Karpas-422 (cell line): Measurements from ENCODE around the gene NCAPD3. TPM values are rescaled to one million over a fixed set of nuclear protein-coding genes. Genes with fewer than 3 reads are reported as not detected.

Experiments
- DNase-seq: peaks from one replicate; pipeline ENCODE4 v3.0.0-alpha.2; 2015
- H2AFZ ChIP-seq: fragments of 200-600 bp; sonication (generic); 2 replicates; pipeline ENCODE4 v1.6.1; 2014; ENCODE audit warnings: antibody characterized with exemption, low read length, mixed read lengths
- H3K27ac ChIP-seq: fragments of 200-600 bp; sonication (generic); 2 replicates; pipeline ENCODE4 v1.5.1; 2014; ENCODE audit warnings: mild to moderate bottlenecking, low read length, moderate library complexity
- H3K27me3 ChIP-seq: fragments of 200-600 bp; sonication (generic); 2 replicates; pipeline ENCODE4 v1.6.1; 2014; ENCODE audit warnings: low read length, mixed read lengths
- H3K36me3 ChIP-seq: fragments of 200-600 bp; sonication (generic); 2 replicates; pipeline ENCODE4 v1.6.1; 2014; ENCODE audit warnings: low read length, mixed read lengths; ENCODE audit not compliant: insufficient read depth
- H3K4me1 ChIP-seq: fragments of 200-600 bp; sonication (generic); 2 replicates; pipeline ENCODE4 v1.6.1; 2014; ENCODE audit warnings: mild to moderate bottlenecking, low read length, mixed read lengths
- H3K4me2 ChIP-seq: fragments of 200-600 bp; sonication (generic); 2 replicates; pipeline ENCODE4 v1.6.1; 2014; ENCODE audit warnings: low read length, low read depth, mild to moderate bottlenecking; ENCODE audit not compliant: poor library complexity, severe bottlenecking
- H3K4me3 ChIP-seq: fragments of 200-600 bp; sonication (generic); 2 replicates; pipeline ENCODE4 v1.5.1; 2014; ENCODE audit warnings: mild to moderate bottlenecking, antibody characterized with exemption, low read length, mixed read lengths
- H3K79me2 ChIP-seq: fragments of 200-600 bp; sonication (generic); 2 replicates; pipeline ENCODE4 v1.6.1; 2014; ENCODE audit warnings: mild to moderate bottlenecking, low read length, mixed read lengths
- H3K9ac ChIP-seq: fragments of 200-600 bp; sonication (generic); 2 replicates; pipeline ENCODE4 v1.6.0; 2014; ENCODE audit warnings: low read length
- H3K9me2 ChIP-seq: fragments of 200-600 bp; sonication (generic), shearing (Covaris generic); replicated peaks from 2 replicates; pipeline ENCODE4 v1.6.0; 2014; ENCODE audit warnings: mild to moderate bottlenecking, low read length, moderate library complexity; ENCODE audit not compliant: insufficient read depth
- H3K9me3 ChIP-seq: fragments of 300-700, 200-600 bp; sonication (generic); 2 replicates; pipeline ENCODE4 v1.6.1; 2014; ENCODE audit warnings: low read length, mixed read lengths
- H4K20me1 ChIP-seq: fragments of 200-600 bp; sonication (generic); 2 replicates; pipeline ENCODE4 v1.6.1; 2014; ENCODE audit warnings: mild to moderate bottlenecking, antibody characterized with exemption, low read length, low read depth; ENCODE audit not compliant: insufficient read depth
- total RNA-seq: library from RNA; depleted of rRNA; stranded (reverse); fragments of >200 nt; shearing (Covaris generic); gene quantifications from 2 replicates; pipeline ENCODE4 v1.2.3, GENCODE V29; 2014; ENCODE audit warnings: low replicate concordance

Gene NCAPD3
- total RNA-seq, 1 experiment from 2014 or later: 22.0 TPM

GRCh38 chr11:134266841-134267251 lies 43.1 kb upstream of the NCAPD3 start:
- no peaks in the 10 kb centered on the region for H3K79me2 ChIP-seq
- H3K36me3 ChIP-seq: no peaks in the 10 kb centered on the region
- no peak overlapping the region for H3K9ac ChIP-seq
- no peaks in the 10 kb centered on the region for H3K9me2 ChIP-seq
- no peaks in the 10 kb centered on the region for H4K20me1 ChIP-seq
- no peak overlapping the region for H3K4me2 ChIP-seq
- no peaks in the 10 kb centered on the region for H3K9me3 ChIP-seq
- no peaks in the 10 kb centered on the region for H3K27me3 ChIP-seq
- H3K4me3 ChIP-seq: no peak overlapping the region
- no peak overlapping the region for H2AFZ ChIP-seq
- DNase-seq: no peak
- no peaks in the 10 kb centered on the region for H3K4me1 ChIP-seq
- H3K27ac ChIP-seq: no peak overlapping the region

- Histone ChIP-seq H3K9ac (no peak overlapping the region), H3K79me2 (no peaks in the 10 kb centered on the region), H3K9me2 (no peaks in the 10 kb centered on the region), H4K20me1 (no peaks in the 10 kb centered on the region), H3K27ac (no peak overlapping the region), H3K4me2 (no peak overlapping the region), H3K27me3 (no peaks in the 10 kb centered on the region), H3K36me3 (no peaks in the 10 kb centered on the region), H2AFZ (no peak overlapping the region), H3K4me1 (no peaks in the 10 kb centered on the region), H3K9me3 (no peaks in the 10 kb centered on the region), H3K4me3 (no peak overlapping the region)
- DNase-seq: no peak
Observed at GRCh38 chr11:134266440-134266839, 42.7 kb upstream of the NCAPD3 start.

GRCh38 chr11:134264966-134265764 lies 41.4 kb upstream of the NCAPD3 start:
- Histone ChIP-seq H4K20me1 (no peaks in the 10 kb centered on the region), H2AFZ (no peak overlapping the region), H3K9ac (no peak overlapping the region), H3K27me3 (no peaks in the 10 kb centered on the region), H3K36me3 (no peaks in the 10 kb centered on the region), H3K4me2 (no peak overlapping the region), H3K4me1 (no peaks in the 10 kb centered on the region), H3K9me2 (no peaks in the 10 kb centered on the region), H3K27ac (no peak overlapping the region), H3K79me2 (no peaks in the 10 kb centered on the region), H3K9me3 (no peaks in the 10 kb centered on the region), H3K4me3 (no peak overlapping the region)
- DNase-seq: no peak

DNA sequence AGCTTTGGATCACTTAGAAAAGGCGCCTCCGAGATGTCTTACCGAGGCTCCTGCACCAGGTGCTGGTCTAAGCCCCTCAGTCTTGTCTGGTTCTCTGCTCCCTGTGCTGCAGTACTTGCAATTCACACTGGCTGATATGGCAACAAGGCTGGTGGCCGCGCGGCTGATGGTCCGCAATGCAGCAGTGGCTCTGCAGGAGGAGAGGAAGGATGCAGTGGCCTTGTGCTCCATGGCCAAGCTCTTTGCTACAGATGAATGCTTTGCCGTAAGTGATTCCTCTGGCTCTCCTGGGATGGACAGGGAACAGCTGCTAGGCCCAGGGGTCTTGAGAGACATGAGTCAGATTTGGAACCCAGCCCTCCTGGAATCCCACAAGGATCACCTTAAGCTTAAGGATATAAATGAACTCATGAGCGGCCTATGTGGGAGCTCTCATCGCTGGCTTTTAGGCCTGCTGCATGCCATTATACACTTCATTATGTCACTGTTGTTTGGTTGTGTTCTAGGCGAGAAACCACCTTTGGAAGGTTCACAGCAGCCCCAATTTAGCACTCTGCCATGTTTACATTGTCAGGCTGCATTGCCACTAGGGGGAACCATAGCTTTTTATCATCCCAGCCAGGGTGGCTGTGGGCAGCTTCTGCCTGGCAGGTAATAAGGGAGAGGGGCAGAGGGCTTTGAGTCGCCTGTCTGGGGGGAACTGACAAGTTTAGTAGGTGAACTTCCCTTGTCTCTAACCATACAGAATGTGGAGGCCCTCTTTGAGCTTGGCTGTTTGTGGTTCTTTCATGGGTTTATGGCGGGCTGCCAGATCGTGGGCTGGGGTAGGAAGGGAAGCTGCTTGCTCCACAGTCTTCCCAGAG lies 38.1 kb upstream of the NCAPD3 start:
- no peak overlapping the region for H3K4me2 ChIP-seq
- H3K27ac ChIP-seq: no peak overlapping the region
- no peaks in the 10 kb centered on the region for H3K4me1 ChIP-seq
- H3K9me2 ChIP-seq: no peaks in the 10 kb centered on the region
- no peak overlapping the region for H3K9ac ChIP-seq
- peak; percentile 52 for DNase-seq
- no peaks in the 10 kb centered on the region for H3K9me3 ChIP-seq
- no peak overlapping the region for H2AFZ ChIP-seq
- no peaks in the 10 kb centered on the region for H4K20me1 ChIP-seq
- H3K4me3 ChIP-seq: no peak overlapping the region
- H3K79me2 ChIP-seq: no peaks in the 10 kb centered on the region
- H3K27me3 ChIP-seq: no peaks in the 10 kb centered on the region
- H3K36me3 ChIP-seq: no peaks in the 10 kb centered on the region

DNA sequence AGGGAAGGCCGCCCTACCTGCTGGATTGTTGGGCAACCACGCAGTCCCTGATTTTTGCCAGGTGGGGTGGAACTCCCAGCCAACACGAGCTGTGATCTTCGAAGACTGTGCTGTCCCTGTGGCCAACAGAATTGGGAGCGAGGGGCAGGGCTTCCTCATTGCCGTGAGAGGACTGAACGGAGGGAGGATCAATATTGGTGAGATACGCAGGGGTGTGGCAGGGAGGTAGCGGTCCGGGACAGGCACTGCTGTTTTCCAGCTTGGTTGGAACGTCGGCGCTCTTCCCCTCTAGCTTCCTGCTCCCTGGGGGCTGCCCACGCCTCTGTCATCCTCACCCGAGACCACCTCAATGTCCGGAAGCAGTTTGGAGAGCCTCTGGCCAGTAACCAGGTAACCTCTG lies 37.2 kb upstream of the NCAPD3 start:
- Histone ChIP-seq H3K79me2 (no peaks in the 10 kb centered on the region), H3K9me2 (no peaks in the 10 kb centered on the region), H3K4me3 (no peak overlapping the region), H3K36me3 (no peaks in the 10 kb centered on the region), H3K9me3 (no peaks in the 10 kb centered on the region), H4K20me1 (no peaks in the 10 kb centered on the region), H3K9ac (no peak overlapping the region), H3K4me1 (no peaks in the 10 kb centered on the region), H3K27me3 (no peaks in the 10 kb centered on the region), H3K27ac (no peak overlapping the region), H2AFZ (no peak overlapping the region), H3K4me2 (no peak overlapping the region)
- DNase-seq: no peak

DNA sequence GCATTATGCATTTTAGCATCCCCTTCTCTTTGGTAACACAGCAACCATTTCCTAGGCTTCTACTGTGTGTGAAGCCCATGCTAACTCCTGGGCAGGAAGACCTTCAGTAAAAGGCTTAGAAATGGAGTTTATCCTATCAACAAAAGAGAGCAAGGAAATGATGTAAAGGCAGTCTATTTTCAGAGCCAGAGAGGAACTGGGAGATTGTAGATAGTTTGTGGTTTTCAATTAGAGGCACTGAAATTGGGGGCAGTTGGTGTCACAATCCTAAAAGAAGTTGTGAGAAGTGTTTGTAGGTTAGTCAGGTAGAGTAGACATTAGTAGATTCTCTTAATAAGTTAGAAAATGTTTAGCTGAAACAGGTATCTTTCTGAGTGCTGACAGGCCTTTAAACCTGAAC lies 36.7 kb upstream of the NCAPD3 start:
- no peak overlapping the region for H3K27ac ChIP-seq
- DNase-seq: no peak
- no peak overlapping the region for H3K9ac ChIP-seq
- no peak overlapping the region for H3K4me2 ChIP-seq
- H2AFZ ChIP-seq: no peak overlapping the region
- no peaks in the 10 kb centered on the region for H3K9me3 ChIP-seq
- no peaks in the 10 kb centered on the region for H3K4me1 ChIP-seq
- H3K4me3 ChIP-seq: no peak overlapping the region
- H3K27me3 ChIP-seq: no peaks in the 10 kb centered on the region
- no peaks in the 10 kb centered on the region for H3K79me2 ChIP-seq
- H3K36me3 ChIP-seq: no peaks in the 10 kb centered on the region
- H4K20me1 ChIP-seq: no peaks in the 10 kb centered on the region
- no peaks in the 10 kb centered on the region for H3K9me2 ChIP-seq

GRCh38 chr11:134258577-134258976 lies 34.8 kb upstream of the NCAPD3 start:
- Histone ChIP-seq H4K20me1 (no peaks in the 10 kb centered on the region), H3K4me2 (no peak overlapping the region), H3K79me2 (no peaks in the 10 kb centered on the region; the same call in 1 of the 2 replicates), H3K4me1 (peaks cover 8% of the 10 kb centered on the region), H2AFZ (no peak overlapping the region), H3K36me3 (no peaks in the 10 kb centered on the region), H3K9ac (no peak overlapping the region), H3K9me3 (no peaks in the 10 kb centered on the region), H3K9me2 (no peaks in the 10 kb centered on the region), H3K4me3 (no peak overlapping the region), H3K27ac (no peak overlapping the region), H3K27me3 (no peaks in the 10 kb centered on the region)
- DNase-seq: no peak

DNA sequence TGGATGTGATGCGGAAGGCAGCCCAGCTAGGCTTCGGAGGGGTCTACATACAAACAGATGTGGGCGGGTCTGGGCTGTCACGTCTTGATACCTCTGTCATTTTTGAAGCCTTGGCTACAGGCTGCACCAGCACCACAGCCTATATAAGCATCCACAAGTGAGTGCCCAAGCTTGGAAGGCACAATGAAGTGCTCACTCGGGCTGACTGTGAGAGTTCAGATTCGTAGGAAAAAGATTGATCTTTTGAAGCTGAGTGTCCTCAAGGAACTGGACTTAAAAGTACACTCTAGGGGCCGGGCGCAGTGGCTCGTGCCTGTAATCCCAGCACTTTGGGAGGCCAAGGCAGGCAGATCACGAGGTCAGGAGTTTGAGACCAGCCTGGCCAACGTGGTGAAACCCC lies 33.3 kb upstream of the NCAPD3 start:
- Histone ChIP-seq H3K4me3 (no peak overlapping the region), H3K79me2 (peaks cover 4% of the 10 kb centered on the region; the same call in 1 of the 2 replicates), H3K27ac (no peak overlapping the region), H4K20me1 (no peaks in the 10 kb centered on the region), H3K27me3 (no peaks in the 10 kb centered on the region), H3K9ac (no peak overlapping the region), H3K4me1 (peaks cover 12% of the 10 kb centered on the region), H3K4me2 (no peak overlapping the region), H3K9me3 (no peaks in the 10 kb centered on the region), H2AFZ (no peak overlapping the region), H3K9me2 (no peaks in the 10 kb centered on the region), H3K36me3 (no peaks in the 10 kb centered on the region)
- no peak for DNase-seq
